GM19025 (cell line): Measurements from ENCODE around the gene C1orf159.

Experiments used
- ATAC-seq: cut with Tn5 transposase; IDR thresholded peaks from one replicate; pipeline ENCODE4 v1.9.1; 2021; ENCODE audit warnings: mild to moderate bottlenecking, low read depth, moderate library complexity; ENCODE audit not compliant: unreplicated experiment

The C1orf159 gene

GRCh38 chr1:1132956-1133750 is 17.3 kb upstream of the C1orf159 start:
- ATAC-seq, result no peak

GRCh38 chr1:1132042-1132950 is 16.4 kb upstream of the C1orf159 start:
- ATAC-seq, result no peak

DNA sequence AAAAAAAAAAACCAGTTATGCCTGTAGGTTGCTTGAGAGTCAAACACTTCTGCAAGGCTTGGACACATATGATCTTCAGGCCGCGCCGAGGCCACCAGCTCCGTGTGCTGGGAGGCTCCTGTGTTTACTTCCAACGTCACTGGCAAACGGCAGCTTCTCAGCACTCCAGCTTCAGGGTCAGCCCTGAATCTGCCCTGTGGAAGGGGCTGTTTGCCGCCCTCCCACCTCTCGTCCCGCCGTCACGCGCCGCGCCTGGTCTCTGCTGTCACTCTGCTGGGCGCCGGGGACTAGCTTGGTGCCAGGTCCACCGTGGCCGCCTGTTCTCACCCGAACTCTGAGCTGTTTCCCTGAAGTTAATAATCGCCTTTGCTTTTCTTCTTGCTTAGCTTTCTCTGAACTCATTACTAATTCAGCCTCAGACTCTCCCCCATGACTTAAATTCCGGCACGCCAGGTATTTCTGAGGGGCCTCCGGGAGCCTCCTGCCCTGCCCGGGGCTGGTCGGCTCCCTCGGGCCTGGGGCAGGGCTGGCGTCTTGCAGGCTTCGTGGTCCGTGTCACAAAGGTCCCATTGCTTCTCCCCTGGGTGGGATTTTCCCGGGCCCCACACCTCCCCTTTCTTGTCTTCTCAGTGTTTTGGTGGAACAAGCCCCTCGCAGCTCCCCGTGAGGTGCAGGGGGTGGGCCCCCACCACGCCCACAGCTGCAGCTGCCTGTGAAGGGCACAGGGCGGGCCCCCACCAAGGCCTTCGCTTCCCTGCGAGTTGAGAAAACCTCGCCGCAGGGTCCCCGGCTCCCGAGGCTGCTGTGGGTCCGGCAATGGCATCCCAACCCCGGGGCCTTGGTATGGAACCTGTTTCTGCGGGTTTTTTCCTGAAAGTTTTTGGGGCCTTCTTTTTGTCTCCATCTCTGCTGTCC is 14.6 kb upstream of the C1orf159 start:
- ATAC-seq, result no peak

DNA sequence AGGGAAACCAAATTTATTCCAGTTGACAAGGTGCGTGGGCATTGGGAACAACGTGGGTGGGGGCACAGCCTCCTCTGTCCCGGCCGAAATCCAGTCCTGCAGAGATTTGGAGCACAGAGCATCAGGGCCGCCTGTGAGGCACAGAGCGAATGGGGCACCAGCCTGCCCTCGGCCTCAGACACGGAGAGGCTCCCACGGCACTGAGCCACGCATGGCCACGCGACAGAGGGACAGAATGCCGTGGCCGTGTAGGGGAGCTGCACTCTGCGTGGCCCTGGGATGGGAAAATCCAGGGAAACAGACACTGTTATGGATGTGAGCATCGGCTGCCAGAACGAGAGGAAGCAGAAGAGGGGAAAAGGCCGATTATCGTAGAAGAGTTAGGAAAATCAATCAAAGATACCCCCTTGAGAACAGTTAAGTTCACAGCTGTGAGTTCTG is 13.5 kb upstream of the C1orf159 start:
- ATAC-seq, result no peak

GRCh38 chr1:1128454-1129139 is 12.7 kb upstream of the C1orf159 start:
- no peak for ATAC-seq

- ATAC-seq, result no peak
Observed at GRCh38 chr1:1127551-1128451, 11.9 kb upstream of the C1orf159 start.

- no peak for ATAC-seq
Observed at GRCh38 chr1:1125945-1126344, 10.1 kb upstream of the C1orf159 start.

- no peak for ATAC-seq
Observed at GRCh38 chr1:1124786-1125642, 9.1 kb upstream of the C1orf159 start.

- ATAC-seq, result no peak
Observed at GRCh38 chr1:1124508-1124785, 8.6 kb upstream of the C1orf159 start.

DNA sequence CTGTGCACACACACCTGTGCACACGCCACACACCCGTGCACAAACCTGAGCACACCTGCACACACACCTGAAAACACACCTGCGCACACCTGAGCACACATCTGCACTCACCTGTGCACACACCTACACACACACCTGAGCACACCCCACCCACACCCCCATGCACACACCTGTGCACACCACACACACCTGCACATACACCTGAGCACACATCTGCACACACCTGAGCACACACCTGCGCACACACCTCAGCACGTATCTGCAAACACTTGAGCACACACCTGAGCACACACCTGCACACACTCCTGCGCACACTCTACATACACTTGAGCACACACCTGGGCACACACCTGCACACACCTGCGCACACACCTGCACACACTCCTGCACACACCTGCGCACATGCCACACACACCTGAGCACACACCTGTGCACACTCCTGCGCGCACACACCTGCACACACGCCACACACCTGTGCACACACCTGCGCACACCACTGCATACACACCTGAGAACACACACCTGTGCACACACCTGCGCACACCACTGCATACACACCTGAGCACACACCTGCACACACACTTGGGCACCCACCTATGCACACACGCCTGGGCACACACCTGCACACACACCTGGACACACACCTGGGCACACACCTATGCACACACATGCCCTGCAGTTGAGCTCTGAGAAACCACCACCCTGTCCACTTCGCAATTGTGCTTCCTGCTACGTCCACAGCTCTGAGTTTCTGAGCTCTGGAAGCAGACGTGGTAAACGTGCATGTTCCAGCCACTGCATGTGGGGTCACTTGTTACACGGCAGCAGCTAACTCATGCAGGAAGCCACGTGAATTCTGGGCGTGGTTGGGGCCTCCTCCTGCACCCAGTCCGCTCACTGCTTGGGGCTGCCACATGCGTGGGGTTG is 8.0 kb upstream of the C1orf159 start:
- no peak for ATAC-seq

GRCh38 chr1:1122981-1123480 is 7.1 kb upstream of the C1orf159 start:
- no peak for ATAC-seq

DNA sequence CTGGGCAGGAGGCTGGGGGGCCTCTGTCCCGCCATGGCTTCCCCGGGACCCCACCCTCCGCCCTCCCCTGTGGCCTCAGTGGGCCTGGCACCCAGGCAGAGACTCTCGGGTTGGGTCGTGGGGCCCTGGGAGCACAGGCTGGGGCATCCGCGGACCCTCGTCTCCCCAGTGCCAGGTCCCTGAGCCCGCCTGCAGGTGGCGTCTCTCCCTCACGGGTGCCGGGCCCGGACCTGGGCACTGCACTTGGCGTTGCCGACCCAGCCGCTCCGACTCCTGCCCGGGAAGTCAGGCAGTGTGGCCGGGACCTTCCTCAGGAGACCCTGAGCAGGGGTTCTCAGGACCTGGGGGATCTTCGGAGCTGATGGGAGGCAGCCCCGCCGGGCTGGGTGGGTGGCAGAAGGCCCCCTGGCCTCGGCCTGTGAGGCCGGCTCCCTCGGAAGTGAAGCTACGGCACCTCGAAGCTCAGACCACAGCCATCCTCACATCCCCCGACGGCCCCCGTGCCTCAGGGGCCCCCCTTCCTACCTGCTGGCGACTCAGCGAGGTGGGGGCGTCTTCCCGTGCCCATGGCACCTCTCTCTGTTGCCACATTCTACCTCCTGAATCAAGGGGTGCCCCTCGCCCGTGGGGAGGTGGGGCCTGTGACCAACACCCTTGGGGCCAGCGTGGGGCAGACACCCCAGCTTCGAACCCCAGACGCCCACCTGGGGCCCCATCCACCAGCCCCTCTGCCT is 6.4 kb upstream of the C1orf159 start:
- ATAC-seq, result no peak

DNA sequence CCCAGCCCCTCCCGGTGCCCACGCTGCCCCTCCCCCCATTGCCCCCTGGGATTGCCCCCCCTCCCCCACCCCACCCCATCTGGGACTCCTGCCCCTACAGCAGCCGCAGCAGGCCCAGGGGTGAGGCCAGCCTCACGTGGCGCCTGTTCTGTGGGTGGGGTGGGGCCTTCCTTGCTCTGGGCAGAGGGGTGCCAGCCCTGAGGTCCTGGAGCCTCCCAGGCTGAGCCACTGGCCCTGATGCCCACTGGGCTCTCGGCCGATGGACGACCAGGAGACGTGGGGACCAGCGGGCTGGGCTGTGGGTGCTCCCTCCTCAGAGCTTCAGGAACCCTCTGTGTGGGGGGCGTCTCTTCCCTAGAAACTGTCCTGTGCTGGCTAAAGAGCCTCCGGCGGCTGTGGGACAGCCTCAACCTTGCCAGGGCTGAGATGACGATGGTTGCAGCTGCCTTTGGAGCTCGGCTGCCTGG is 5.8 kb upstream of the C1orf159 start:
- no peak for ATAC-seq

DNA sequence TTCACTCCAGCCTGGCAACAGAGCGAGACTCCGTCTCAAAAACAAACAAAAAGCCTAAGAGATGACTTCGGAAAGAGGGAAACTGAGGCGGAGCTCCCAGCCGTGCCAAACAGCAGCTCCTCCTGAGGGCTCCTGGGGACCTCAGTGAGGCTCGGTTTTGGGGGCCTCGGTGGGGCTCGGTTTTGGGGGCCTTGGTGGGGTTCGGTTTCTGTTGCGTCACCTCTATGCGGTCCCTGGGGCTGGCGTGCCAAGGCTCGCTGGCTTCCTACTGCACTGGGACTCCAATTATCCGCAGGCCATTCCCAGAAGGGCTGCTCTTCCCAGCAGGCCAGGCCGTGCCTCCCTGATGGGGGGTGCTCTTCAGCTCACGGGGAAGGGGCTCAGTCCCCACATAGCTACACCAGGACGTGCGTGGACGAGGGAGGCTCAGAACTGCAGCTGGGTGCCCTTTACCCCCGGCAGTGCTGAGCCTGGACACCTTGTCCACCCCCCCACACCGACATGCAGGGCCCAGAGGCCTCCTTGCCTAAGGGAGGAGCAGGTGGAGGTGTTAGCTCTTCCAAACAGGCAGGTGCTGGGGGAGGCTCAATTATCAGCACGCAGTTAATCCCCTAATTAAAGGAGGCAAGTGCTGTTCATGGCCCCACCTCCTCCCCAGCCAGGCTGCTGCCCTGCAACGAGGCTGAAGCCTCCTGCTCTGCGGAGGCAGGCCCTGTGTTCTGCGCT is 5.1 kb upstream of the C1orf159 start:
- ATAC-seq, result no peak

DNA sequence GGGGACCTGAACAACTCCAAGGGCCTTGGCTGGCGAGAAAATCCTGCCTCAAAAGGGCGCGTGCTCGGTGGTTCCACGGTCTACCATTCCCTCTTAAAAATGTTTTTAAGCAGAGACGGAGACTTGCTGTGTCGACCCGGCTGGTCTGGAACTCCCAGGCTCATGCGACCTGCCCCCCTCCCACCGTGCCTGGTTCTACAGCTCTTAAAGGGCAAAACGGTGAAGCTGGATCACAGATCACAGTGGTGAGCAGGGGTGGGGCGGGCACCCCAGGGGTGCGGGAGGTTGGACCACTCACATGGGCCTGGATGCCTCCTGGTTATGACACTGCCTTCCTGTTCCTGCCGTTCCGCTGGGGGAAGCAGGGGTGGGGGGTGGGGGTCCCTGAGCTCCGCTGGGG is 4.2 kb upstream of the C1orf159 start:
- no peak for ATAC-seq
